ENCODE measurements around the gene GALNT9.

GALNT9 gene

GRCh38 chr12:132344601-132345000, 15.2 kb upstream of the GALNT9 start:
- DNase-seq (ENCODE audit: low read depth in 2 of 2), result no peak

- no peak for DNase-seq (ENCODE audit: low read depth in 2 of 2)
Measured at GRCh38 chr12:132344181-132344580, 14.8 kb upstream of the GALNT9 start.

GRCh38 chr12:132343294-132344004, 14.1 kb upstream of the GALNT9 start:
- no peak for DNase-seq (ENCODE audit: low read depth in 2 of 2)

- no peak for DNase-seq (ENCODE audit: low read depth in 2 of 2)
Measured at GRCh38 chr12:132342251-132343227, 13.2 kb upstream of the GALNT9 start.

- no peak for DNase-seq (ENCODE audit: low read depth in 2 of 2)
Measured at GRCh38 chr12:132341318-132342050, 12.1 kb upstream of the GALNT9 start.

GRCh38 chr12:132340266-132341035, 11.1 kb upstream of the GALNT9 start:
- no peak for DNase-seq (ENCODE audit: low read depth in 2 of 2)

- DNase-seq (ENCODE audit: low read depth in 2 of 2), result no peak
Measured at GRCh38 chr12:132339856-132340255, 10.5 kb upstream of the GALNT9 start.

GRCh38 chr12:132338781-132339180, 9.4 kb upstream of the GALNT9 start:
- no peak for DNase-seq (ENCODE audit: low read depth in 2 of 2)

GRCh38 chr12:132338311-132338710, 8.9 kb upstream of the GALNT9 start:
- no peak for DNase-seq (ENCODE audit: low read depth in 2 of 2)

- no peak for DNase-seq (ENCODE audit: low read depth in 2 of 2)
Measured at GRCh38 chr12:132337557-132337956, 8.2 kb upstream of the GALNT9 start.

GRCh38 chr12:132336451-132337413, 7.3 kb upstream of the GALNT9 start:
- no peak for DNase-seq (ENCODE audit: low read depth in 2 of 2)

- no peak for DNase-seq (ENCODE audit: low read depth in 2 of 2)
Measured at GRCh38 chr12:132335179-132335756, 5.9 kb upstream of the GALNT9 start.

- DNase-seq (ENCODE audit: low read depth in 2 of 2), result no peak
Measured at GRCh38 chr12:132333766-132334165, 4.4 kb upstream of the GALNT9 start.

- no peak for DNase-seq (ENCODE audit: low read depth in 2 of 2)
Measured at GRCh38 chr12:132333273-132333672, 3.9 kb upstream of the GALNT9 start.

GRCh38 chr12:132330549-132330881, 1.1 kb upstream of the GALNT9 start:
- no peak for DNase-seq (ENCODE audit: low read depth in 2 of 2)

GRCh38 chr12:132329720-132330548, 545 bp upstream of the GALNT9 start:
- no peak for DNase-seq (ENCODE audit: low read depth in 2 of 2)

GRCh38 chr12:132328282-132329029, 933 bp downstream of the GALNT9 start:
- no peak for DNase-seq (ENCODE audit: low read depth in 2 of 2)
